ENCODE data around the gene OPCML.

- TF ChIP-seq, protein P1, sequence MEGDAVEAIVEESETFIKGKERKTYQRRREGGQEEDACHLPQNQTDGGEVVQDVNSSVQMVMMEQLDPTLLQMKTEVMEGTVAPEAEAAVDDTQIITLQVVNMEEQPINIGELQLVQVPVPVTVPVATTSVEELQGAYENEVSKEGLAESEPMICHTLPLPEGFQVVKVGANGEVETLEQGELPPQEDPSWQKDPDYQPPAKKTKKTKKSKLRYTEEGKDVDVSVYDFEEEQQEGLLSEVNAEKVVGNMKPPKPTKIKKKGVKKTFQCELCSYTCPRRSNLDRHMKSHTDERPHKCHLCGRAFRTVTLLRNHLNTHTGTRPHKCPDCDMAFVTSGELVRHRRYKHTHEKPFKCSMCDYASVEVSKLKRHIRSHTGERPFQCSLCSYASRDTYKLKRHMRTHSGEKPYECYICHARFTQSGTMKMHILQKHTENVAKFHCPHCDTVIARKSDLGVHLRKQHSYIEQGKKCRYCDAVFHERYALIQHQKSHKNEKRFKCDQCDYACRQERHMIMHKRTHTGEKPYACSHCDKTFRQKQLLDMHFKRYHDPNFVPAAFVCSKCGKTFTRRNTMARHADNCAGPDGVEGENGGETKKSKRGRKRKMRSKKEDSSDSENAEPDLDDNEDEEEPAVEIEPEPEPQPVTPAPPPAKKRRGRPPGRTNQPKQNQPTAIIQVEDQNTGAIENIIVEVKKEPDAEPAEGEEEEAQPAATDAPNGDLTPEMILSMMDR (optimal IDR thresholded peaks at IDR 0.05 in 1 of 3, IDR thresholded peaks at IDR 0.05 in 1 of 3, conservative IDR thresholded peaks at IDR 0.05 in 1 of 3; ENCODE audit: extremely low read depth in 1 of 3, insufficient read depth in 2 of 3, low read length in 3 of 3), result no peak
- TF ChIP-seq EZH2 (IDR thresholded peaks at IDR 0.05; ENCODE audit: low read length), result no peak
Observed at GRCh38 chr11:133156986-133157745, 375.1 kb downstream of the OPCML start.

All from keratinocyte (primary cell).